NCI-H345 (cell line): ENCODE data around the gene CPB1.
"Not testable (repeated sequence)": the region's sequence is repeated elsewhere in the genome, so short reads cannot be mapped to it uniquely, and the experiment has no call there.

ENCODE experiments used
- DNase-seq: peaks from one replicate; lab custom pipeline; 2025; lab: John Stamatoyannopoulos, UW

CPB1 gene

GRCh38 chr3:148827585-148827984 lies at the start of gene CPB1:
Gene CPB1 (plus strand): TSS chr3:148827811. CDS start chr3:148827824, 13 bp downstream.
- DNase-seq: no peak

- no peak for DNase-seq
Observed at GRCh38 chr3:148778926-148779325, 48.7 kb upstream of the CPB1 start.

GRCh38 chr3:148785026-148785425 lies 42.6 kb upstream of the CPB1 start:
- not testable (repeated sequence) for DNase-seq

- not testable (repeated sequence) for DNase-seq
Observed at GRCh38 chr3:148786159-148786558, 41.5 kb upstream of the CPB1 start.

GRCh38 chr3:148789146-148789545 lies 38.5 kb upstream of the CPB1 start:
- no peak for DNase-seq

GRCh38 chr3:148789906-148790305 lies 37.7 kb upstream of the CPB1 start:
- DNase-seq: no peak

- no peak for DNase-seq
Observed at GRCh38 chr3:148790370-148790769, 37.2 kb upstream of the CPB1 start.

GRCh38 chr3:148790851-148791735 lies 36.5 kb upstream of the CPB1 start:
- no peak for DNase-seq

GRCh38 chr3:148791920-148792319 lies 35.7 kb upstream of the CPB1 start:
- no peak for DNase-seq

GRCh38 chr3:148792516-148792915 lies 35.1 kb upstream of the CPB1 start:
- no peak for DNase-seq

- no peak for DNase-seq
Observed at GRCh38 chr3:148796799-148797198, 30.8 kb upstream of the CPB1 start.

GRCh38 chr3:148797795-148798194 lies 29.8 kb upstream of the CPB1 start:
- DNase-seq: peak; percentile 24

GRCh38 chr3:148800414-148800813 lies 27.2 kb upstream of the CPB1 start:
- no peak for DNase-seq

GRCh38 chr3:148809835-148810234 lies 17.8 kb upstream of the CPB1 start:
- DNase-seq: no peak

- DNase-seq: no peak
Observed at GRCh38 chr3:148815316-148816110, 12.1 kb upstream of the CPB1 start.

GRCh38 chr3:148816427-148816826 lies 11.2 kb upstream of the CPB1 start:
- DNase-seq: no peak

GRCh38 chr3:148816981-148817525 lies 10.6 kb upstream of the CPB1 start:
- DNase-seq: peak; percentile 12

- no peak for DNase-seq
Observed at GRCh38 chr3:148820361-148821245, 7.0 kb upstream of the CPB1 start.

- DNase-seq: no peak
Observed at GRCh38 chr3:148823026-148823425, 4.6 kb upstream of the CPB1 start.

- no peak for DNase-seq
Observed at GRCh38 chr3:148825476-148825875, 2.1 kb upstream of the CPB1 start.

GRCh38 chr3:148828136-148828690 lies 602 bp downstream of the CPB1 start:
- DNase-seq: no peak
